Fibroblast of skin of left quadriceps (primary cell): ENCODE measurements around the gene LCP2.
"Not testable (repeated sequence)": the region's sequence is repeated elsewhere in the genome, so short reads cannot be mapped to it uniquely, and the experiment has no call there.

ENCODE experiments used
- DNase-seq, 2 experiments: peaks; one replicate each; pipeline ENCODE4 v3.0.0-alpha.2; 2013; ENCODE audit warnings: low read depth in 2 of 2

The LCP2 gene

GRCh38 chr5:170248172-170248930 is 49.2 kb downstream of the LCP2 start:
- no peak for DNase-seq

GRCh38 chr5:170247363-170247762 is 50.2 kb downstream of the LCP2 start:
- no peak for DNase-seq

- no peak for DNase-seq
Observed at GRCh38 chr5:170246126-170246870, 51.3 kb downstream of the LCP2 start.

- not testable (repeated sequence) for DNase-seq
Observed at GRCh38 chr5:170245436-170245835, 52.1 kb downstream of the LCP2 start.

GRCh38 chr5:170238456-170239196 is 59.0 kb downstream of the LCP2 start:
- no peak for DNase-seq

- no peak for DNase-seq
Observed at GRCh38 chr5:170235876-170236864, 61.4 kb downstream of the LCP2 start.

- DNase-seq: no peak
Observed at GRCh38 chr5:170233358-170233892, 64.2 kb downstream of the LCP2 start.

- no peak for DNase-seq
Observed at GRCh38 chr5:170232786-170233185, 64.8 kb downstream of the LCP2 start, which contains the start of gene C5orf58. C5orf58 (plus strand) TSS chr5:170232985; CDS start chr5:170234977, 1,992 bp downstream.

GRCh38 chr5:170228762-170229435 is 68.7 kb downstream of the LCP2 start:
- DNase-seq: no peak

GRCh38 chr5:170226661-170227060 is 70.9 kb downstream of the LCP2 start:
- no peak for DNase-seq

GRCh38 chr5:170226129-170226615 is 71.4 kb downstream of the LCP2 start:
- no peak for DNase-seq

- DNase-seq: peak; percentile 30 to 32
Observed at GRCh38 chr5:170225326-170226128, 72.0 kb downstream of the LCP2 start.

- DNase-seq: no peak
Observed at GRCh38 chr5:170223906-170224305, 73.7 kb downstream of the LCP2 start.

- DNase-seq: no peak
Observed at GRCh38 chr5:170223360-170223759, 74.2 kb downstream of the LCP2 start.

- DNase-seq: no peak
Observed at GRCh38 chr5:170221327-170221741, 76.2 kb downstream of the LCP2 start.

GRCh38 chr5:170220191-170220590 is 77.4 kb downstream of the LCP2 start:
- DNase-seq: no peak

- peak; percentile 69 for DNase-seq
Observed at GRCh38 chr5:170219615-170220014, 78.0 kb downstream of the LCP2 start.

GRCh38 chr5:170218726-170219125 is 78.9 kb downstream of the LCP2 start:
- no peak for DNase-seq

- peak; percentile 34 to 40 for DNase-seq
Observed at GRCh38 chr5:170217831-170218230, 79.7 kb downstream of the LCP2 start.
